Left ventricle myocardium superior (tissue), 1 donor: ENCODE data around the gene MRPL33. TPM values are rescaled to one million over a fixed set of nuclear protein-coding genes. Genes with fewer than 3 reads are reported as not detected.
A peak's percentile ranks its signal among the peaks of the same experiment; 100 is the strongest.
"Not testable (repeated sequence)": the region's sequence is repeated elsewhere in the genome, so short reads cannot be mapped to it uniquely, and the experiment has no call there.

Experiments
- ATAC-seq: fragments of 200-7000 bp; cut with Tn5 transposase; one replicate; pipeline ENCODE4 v1.9.1; 2020; ENCODE audit warnings: mild to moderate bottlenecking, moderate library complexity
- DNase-seq: peaks from one replicate; pipeline ENCODE4 v3.0.0-alpha.2; 2020
- intact Hi-C: fragments of 100-400 bp; cut with micrococcal nuclease; formaldehyde crosslinking; loops from one replicate; pipeline ENCODE4 v1.11.0; 2022
- total RNA-seq: library from RNA; stranded (reverse); fragmentation: NEBNext Ultra II Directional; extraction: Animal tissue kit (Norgen Biotek cat#: 25700); gene quantifications from one replicate; pipeline ENCODE4 v1.2.1, GENCODE V29; 2021
- donor health status: DM: no; HTN: yes; CAD: no; lungs with severe emphysema.

MRPL33 gene
- total RNA-seq, 1 donor from 2014 or later: 367 TPM

DNA sequence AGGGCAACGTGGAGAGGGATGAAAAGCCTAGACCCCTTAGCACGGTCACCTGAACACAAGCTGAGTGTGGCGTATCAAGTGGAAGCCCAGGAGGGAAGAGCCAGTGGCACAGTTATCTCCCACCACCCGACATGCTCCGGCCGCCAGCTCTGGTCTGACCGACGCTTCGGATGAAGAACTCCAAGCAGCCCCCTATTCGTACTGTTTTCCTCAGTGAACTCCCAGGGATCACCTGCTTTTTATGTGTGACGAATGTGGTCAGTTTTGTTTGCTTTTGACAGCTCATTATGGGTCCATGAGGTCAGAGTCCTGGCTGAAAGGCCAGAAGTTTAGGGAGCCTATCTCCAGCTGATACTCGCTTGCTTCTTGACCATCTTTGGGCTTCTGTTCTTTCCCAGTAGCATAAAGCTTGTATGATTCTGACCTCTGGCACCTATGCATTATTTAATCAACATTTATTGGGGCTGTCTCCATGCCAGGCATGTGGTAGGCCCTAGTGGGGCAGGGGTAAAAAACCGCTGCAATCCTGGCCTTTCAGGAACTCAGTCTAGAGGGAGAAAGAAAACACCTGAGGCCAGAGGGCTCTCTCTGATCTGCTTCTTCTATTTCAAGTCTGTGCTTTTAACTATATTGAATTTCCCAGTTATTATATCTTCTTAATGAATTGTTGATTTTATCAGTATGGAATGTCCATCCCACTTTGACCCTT lies 33.0 kb upstream of the MRPL33 start:
- ATAC-seq (no peak), DNase-seq (no peak)
- intact Hi-C loops: no loop called here

DNA sequence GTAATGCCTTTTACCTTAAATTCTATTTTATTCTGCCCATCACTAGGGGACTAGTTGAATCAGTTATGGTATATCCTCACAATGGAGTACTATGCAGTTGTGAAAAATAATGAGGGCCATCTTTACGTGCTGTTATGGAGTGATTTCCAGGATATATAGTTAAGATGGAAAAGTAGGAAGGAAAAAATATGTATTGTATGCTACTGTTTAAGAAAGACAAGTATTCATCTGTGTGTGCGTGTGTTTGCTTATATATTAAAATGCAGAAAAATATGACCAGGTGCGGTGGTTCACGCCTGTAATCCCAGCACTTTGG lies 32.5 kb upstream of the MRPL33 start:
- intact Hi-C loops: no loop called here
- no peak for DNase-seq
- no peak for ATAC-seq

DNA sequence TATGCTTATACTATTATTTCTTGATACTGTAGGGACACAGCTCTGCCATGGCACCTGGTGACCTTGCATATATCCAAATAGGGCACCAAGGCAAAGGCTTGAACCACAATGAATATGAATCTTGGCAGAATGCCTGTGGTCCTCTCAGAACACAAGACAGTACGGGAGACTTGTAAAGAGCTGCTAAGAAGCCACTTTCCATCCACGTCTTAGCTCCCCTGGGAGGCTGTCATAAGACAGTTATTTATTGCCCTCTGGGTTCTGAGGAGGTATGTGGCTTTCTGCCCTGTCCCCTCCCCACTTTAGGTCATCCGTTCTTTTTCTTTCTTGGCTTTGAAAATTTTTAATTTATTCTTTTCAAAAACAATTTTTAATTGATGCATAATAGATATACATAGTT lies 29.8 kb upstream of the MRPL33 start:
- DNase-seq (no peak), ATAC-seq (no peak)
- intact Hi-C loops: no loop called here

DNA sequence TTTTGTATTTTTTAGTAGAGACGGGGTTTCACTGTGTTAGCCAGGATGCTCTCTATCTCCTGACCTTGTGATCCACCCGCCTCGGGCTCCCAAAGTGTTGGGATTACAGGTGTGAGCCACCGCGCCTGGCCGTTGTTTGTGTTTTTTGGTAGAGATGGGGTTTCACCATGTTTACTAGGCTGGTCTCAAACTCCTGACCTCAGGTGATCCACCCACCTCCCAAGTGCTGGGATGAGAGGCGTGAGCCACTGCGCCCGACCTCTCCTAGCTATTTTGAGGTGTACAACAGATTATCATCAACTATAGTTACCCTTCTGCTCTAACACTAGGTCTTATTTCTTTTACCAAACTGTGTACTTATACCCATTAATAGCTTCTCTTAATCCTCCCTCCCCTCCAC lies 28.9 kb upstream of the MRPL33 start:
- intact Hi-C loops: no loop called here

DNA sequence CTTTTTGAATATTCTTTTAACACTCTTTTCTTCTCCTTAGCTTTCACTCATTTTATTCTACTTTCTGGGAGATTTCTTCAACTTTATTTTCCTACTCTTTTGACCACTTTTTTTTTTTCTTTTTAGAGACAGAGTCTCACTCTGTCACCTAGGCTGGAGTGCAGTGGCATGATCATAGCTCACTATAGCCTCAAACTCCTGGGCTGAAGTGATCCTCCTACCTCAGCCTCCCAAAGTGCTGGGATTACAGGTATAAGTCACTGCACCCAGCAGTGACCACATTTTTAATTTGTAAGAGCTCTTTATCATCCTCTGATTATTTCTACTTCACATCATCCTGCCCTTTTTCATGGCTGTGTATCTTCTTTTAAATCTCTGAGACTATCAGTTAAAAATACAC lies 26.0 kb upstream of the MRPL33 start:
- DNase-seq, ATAC-seq, intact Hi-C loops: not testable (repeated sequence)

More for the DNA sequence above, 28.9 kb upstream of the MRPL33 start:
- DNase-seq (no peak), ATAC-seq (no peak)

DNA sequence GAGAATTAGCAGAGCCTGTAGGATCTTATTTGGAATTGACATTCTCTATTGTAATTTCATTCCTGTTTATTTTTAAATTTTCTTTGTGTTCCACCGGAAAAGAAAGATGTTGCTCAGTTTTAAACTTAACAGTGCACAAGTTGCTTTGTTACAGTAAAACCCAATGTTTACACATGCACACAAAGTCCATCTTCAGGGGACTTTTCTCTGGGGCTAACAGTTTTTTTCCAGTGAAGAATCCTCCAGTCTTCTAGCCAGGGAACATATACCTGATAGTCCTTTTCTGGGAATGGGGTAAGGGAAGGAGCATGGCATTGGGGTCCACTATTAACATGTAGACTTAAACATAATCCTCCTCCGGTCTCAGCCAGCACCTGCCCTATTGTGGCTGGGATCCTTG lies 25.2 kb upstream of the MRPL33 start:
- no peak for ATAC-seq
- intact Hi-C loops: no loop called here

DNA sequence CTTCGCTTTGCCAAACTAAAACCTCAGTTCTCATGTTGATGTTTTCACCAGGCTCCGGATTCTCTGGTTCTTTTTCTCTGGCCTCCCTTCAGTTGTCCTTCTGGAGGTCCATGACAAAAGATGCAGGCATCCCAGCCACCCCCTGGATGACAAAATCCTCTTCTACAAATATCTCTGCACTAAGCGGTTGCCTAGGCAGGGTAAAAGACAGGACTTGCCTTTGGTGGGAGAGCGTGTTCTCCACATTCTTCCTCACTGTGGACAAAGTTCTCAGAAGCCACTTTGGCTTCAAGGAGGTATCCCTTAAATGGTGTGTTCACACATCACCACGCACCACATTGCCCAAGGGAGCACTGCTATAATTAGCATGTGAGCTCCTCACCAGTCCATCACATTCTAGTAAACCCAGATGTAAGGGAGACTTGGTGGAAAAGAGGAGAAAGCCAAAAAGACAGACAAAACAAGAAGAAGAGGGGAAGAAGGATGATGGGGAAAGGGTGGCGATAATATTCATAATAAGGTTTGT lies 23.6 kb upstream of the MRPL33 start:
- peak; percentile 76 for ATAC-seq
- intact Hi-C loops: no loop called here
- DNase-seq: no peak

More for the DNA sequence above, 25.2 kb upstream of the MRPL33 start:
- DNase-seq: no peak

DNA sequence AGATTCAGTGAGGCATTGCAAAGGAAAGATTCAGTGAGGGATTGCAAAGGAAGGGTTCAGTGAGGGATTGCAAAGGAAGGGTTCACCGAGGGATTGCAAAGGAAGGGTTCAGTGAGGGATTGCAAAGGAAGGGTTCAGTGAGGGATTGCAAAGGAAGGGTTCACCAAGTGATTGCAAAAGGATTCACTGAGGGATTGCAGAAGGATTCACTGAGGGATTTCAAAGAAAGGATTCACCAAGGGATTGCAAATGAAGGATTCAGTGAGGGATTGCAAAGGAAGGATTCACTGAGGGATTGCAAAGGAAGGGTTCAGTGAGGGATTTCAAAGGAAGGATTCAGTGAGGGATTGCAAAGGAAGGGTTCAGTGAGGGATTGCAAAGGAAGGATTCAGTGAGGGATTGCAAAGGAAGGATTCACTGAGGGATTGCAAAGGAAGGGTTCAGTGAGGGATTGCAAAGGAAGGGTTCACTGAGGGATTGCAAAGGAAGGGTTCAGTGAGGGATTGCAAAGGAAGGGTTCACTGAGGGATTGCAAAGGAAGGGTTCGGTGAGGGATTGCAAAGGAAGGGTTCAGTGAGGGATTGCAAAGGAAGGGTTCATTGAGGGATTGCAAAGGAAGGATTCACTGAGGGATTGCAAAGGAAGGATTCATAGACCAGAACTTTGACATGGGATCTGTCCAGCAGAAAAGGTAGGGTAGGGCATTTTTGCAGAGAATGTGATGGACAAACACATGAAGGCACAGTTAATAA lies 22.5 kb upstream of the MRPL33 start:
- DNase-seq, intact Hi-C loops, ATAC-seq: not testable (repeated sequence)

DNA sequence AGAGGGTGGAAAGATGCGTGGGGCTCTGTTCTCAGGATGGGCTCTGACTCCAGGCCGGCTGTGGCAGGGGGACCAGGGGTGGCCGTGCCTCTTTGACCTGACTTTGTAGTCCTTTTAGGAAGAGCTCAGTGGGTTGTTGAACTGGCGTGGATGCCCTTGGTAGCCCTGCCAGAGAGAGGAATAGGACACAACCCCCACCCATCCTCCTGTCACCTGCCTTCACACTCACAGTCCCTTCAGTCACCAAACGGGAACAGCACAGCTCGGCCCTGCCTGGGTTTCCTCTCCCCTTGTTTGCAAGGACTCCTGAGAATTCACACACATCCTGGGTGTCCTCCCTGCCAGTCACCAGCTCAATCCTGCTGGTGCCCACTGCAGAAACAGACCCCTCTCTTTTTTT lies 20.1 kb upstream of the MRPL33 start:
- no peak for DNase-seq
- intact Hi-C loops: no loop called here
- no peak for ATAC-seq

DNA sequence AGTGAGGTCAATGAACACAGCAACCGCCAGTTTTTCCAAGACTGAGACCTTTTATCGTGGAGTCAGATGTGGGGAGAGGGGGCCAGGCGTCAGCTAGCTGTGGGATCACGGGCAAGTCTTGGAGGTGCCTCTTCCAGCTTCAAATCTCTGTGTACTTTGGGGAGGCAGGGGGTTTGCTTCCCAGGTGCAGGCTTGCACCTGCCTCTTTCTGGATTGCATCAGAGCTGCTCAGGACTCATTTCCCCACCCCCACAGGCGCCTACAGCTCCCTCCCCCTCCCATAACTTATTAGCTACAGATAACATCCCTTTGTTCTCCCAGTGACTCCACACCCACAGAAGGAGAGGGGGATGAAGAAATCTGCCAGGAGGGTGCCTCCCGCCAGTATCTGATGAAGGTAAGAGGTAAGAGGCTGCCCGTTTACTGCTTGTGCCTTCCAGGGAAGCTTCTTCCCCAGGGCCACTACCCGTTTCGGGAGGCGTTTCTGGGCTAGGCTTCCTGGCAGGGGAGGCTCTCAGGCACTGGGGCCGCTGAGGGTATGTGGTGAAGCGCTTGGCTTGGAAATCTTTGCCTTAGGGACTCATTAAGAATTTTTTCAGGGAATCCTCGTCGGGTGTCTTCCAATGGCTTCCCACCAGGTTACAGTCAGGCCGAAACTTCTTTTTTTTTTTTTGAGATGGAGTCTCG lies 18.8 kb upstream of the MRPL33 start:
- intact Hi-C loops: no loop called here
- DNase-seq: no peak
- no peak for ATAC-seq

DNA sequence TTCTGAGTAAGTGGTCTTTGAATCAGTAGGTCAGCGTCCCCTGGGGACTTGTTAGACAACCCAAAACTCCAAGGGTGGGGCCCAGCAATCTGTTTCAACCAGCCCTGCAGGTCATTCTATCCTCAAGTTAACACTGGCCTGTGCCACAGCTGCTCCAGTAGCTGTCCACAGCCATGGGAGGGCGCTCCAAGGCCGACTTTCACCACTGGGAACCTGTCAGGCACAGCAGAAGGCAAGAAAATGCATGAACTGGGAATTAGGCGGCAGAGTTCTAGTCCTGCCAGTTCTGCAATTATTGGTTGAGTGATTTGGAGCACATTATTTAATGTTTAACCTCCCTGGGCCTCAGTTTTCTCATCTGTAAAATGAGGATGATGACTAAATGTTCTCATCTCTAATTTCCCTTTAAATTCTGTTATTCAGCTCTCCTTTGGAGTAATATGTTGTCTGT lies 17.4 kb upstream of the MRPL33 start:
- intact Hi-C loops: no loop called here
- DNase-seq (peak; percentile 86), ATAC-seq (peak; percentile 82)

DNA sequence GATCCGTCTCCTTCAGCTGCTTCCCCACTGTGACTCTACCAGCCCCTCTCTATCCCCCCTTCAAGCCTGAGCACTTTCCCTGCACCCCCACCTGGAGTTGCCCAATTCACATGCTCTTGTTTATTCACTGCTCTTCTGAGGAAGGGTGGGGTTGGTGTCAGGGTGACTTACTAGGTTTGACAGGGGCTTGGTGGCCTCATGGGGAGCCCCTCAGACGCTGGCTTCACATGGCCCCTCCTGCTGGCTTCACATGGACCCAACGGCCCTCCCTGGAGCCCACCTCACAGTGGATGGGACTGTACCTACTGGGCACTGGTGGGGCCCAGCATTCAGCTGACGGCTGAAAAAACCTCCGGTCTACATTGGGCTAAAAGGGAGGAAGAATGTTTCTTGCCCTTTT lies 16.7 kb upstream of the MRPL33 start:
- ATAC-seq (no peak), DNase-seq (no peak)
- intact Hi-C loops: no loop called here

DNA sequence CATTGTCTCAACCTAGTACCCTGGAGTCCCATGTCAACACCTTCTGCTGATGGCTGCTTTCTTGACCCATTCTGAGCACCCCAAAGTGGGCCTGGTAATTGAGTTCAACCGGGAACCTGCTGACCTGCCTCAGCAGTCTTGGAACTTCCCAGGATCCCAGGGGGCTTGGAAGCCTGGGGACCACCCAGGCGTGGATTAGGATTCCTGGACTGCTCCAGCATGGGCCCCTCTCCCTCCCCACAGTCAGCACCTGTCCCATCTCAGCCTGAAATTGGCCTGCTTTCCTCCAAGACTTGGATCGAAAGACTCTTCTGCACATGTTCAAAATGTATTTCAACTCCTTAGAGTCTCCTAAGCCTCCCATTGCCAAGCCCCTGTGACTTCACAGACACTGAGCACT lies 15.4 kb upstream of the MRPL33 start:
- intact Hi-C loops: no loop called here
- peak; percentile 45 for ATAC-seq
- DNase-seq: no peak

DNA sequence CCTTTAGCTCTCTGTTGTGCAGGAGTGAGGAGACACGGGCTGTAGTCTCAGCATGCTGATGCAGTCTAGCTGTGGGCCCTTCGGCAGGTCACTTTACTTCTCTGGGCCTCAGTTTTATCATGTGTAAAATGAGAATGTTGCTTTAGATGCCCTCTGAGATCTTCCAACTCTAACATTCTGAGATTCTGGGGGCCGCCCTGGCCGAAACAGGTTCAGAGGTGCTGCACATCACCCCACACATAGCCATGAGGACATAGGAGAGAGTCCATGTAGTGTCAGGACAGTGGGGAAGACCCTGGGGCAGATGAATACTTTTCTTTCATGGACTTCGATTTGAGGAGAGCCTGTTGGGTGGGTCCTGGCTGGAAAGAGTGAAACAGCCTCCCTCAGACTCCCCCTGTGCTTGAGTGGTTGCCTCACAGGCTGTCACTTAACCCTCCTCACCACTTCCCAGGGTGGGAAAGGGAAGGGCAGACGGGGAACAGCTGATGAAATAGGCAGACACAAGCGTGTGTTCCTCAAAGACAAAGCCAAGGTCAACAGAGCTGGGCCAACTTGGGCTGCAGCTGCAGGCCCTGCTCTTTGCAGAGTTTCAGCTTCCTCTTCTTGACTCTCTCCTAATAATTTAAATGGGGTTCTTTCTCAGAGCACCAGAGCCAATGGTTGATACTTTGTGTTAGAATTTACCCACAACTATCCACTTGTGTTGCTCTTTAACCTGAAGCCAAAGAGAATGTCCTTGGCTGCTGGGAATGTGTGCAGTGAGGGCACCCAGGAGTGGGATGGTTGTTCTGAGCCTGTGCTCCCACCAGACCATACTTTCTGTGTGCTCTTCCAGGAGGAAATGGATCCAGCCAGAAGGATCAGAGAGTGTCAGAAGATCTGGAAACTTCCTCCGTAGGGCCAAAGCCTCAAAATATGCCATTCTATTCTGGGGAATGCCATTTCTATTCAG lies 14.7 kb upstream of the MRPL33 start:
- DNase-seq: peak; percentile 54
- peak; percentile 85 for ATAC-seq
- intact Hi-C loops: no loop called here

DNA sequence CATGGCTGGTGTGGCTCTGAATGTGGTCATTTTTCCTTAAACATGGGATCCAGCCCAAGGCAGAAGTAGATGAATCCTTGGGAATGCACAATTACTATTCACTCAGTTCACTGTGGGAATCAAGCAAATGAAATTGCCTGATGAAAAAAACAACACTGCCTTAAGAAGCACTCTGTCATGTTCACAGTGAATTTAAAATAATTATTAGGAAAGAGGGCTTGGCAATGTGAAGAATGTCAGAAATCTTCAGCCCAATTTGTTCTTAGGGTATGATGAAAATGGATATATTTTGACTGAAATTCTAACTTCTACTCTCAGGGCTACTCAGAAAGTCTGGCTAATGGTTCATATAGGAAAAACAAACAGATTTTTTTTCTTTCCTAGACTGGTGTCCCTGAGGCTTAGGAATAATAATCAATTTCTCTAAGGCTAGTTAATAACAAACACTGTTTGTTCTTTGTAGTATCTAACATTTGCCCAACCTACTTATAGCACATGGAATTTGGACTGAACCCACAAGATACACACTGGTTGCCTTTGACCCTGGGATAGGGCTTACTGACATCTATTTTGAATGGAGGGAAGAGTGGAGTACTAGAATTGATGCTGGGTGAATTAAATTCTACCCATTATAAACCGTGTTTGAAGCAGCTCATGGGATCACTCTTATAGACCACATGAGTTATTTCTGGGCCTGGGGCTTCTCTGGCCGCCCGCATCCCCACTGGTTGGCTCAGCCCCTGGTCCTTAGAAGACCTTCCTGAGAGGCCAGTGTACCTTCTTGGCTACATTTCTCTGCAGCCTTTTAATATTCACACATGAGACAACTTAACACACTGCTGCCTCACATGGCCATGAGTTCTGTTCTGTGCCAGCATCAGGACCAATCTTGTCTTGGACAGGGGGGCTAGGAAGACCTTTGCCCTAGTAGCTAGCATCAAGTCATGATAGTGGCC lies 8.3 kb upstream of the MRPL33 start:
- no peak for DNase-seq
- ATAC-seq: no peak
- intact Hi-C loops: no loop called here

DNA sequence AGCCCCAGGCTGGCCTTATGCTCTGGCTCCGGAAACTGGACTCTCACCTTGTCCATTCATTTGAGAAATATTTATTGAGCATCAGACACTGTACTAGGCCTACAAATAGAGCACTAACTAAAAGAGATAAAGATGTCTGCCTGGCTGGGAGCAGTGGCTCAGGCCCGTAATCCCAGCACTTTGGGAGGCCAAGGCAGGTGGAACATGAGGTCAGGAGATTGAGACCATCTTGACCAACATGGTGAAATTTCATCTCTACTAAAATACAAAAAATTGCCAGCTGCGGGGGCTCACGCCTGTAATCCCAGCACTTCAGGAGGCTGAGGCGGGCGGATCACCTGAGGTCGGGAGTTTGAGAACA lies 7.6 kb upstream of the MRPL33 start:
- ATAC-seq (no peak), DNase-seq (no peak)
- intact Hi-C loops: no loop called here

DNA sequence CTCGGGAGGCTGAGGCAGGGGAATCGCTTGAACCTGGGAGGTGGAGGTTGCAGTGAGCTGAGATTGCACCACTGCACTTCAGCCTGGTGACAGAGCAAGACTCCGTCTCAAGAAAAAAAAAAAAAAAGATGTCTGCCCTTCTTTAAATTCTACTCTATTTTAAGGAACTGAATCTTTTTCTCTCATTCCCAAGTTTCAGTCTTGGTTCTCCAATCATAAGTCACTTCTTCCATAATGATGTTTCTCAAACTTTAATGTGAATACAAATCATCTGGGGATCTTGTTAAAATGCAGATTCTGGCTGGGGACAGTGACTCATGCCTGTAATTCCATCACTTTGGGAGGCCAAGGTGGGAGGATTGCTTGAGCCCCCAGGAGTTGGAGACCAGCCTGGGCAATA lies 7.0 kb upstream of the MRPL33 start:
- intact Hi-C loops, ATAC-seq, DNase-seq: not testable (repeated sequence)
